ENCODE results near the gene HOXD3. TPM values are rescaled to one million over a fixed set of nuclear protein-coding genes. Genes with fewer than 3 reads are reported as not detected.

HOXD3 gene
- total and polyA plus RNA-seq, 2 experiments from 2014 or later, result not detected

GRCh38 chr2:176128982-176129796 lies 27.9 kb upstream of the HOXD3 start, which contains the start of gene HOXD8 (continued):
- TF ChIP-seq ZNF462 (CRISPR knock-in tag; IDR thresholded peaks at IDR 0.05), result no peak
- peak; percentile 56 for TF ChIP-seq CREB1 (CRISPR knock-in tag; IDR thresholded peaks at IDR 0.05; ENCODE audit: low read depth)
- peak; percentile 87 for TF ChIP-seq EZH2 (IDR thresholded peaks at IDR 0.05; ENCODE audit: low read depth, unreplicated experiment)
- TF ChIP-seq ZNF331 (CRISPR knock-in tag; IDR thresholded peaks at IDR 0.05; ENCODE audit: low read depth), result no peak
- peak; percentile 67 for TF ChIP-seq EZH2phosphoT487 (IDR thresholded peaks at IDR 0.05; ENCODE audit: unreplicated experiment)

- H3K27ac ChIP-seq (ENCODE audit: low read depth), result no peak overlapping the region
- H3K4me3 ChIP-seq, result peak overlapping the region; percentile 47; the same call in 1 of the 2 replicates
- H3K4me1 Mint-ChIP-seq, result peaks cover 23% of the 10 kb centered on the region
- H3K79me2 ChIP-seq (replicated peaks; ENCODE audit: insufficient read depth), result no peaks in the 10 kb centered on the region
- H3K4me3 Mint-ChIP-seq, result peak overlapping the region; percentile 53; the same call in 1 of the 3 replicates
- H3K36me3 Mint-ChIP-seq (ENCODE audit: low read depth), result no peaks in the 10 kb centered on the region
- H3K9me2 ChIP-seq (ENCODE audit: insufficient read depth), result no peaks in the 10 kb centered on the region
- peaks cover 7% of the 10 kb centered on the region; the same call in 2 of the 3 replicates for H3K9me3 Mint-ChIP-seq
- peak overlapping the region; percentile 75; the same call in 1 of the 2 replicates for H3K4me2 ChIP-seq
- DNase-seq (ENCODE audit: low spot score) (no peak), ATAC-seq (no peak; the same call in 2 of the 3 replicates)
- H2AFZ ChIP-seq, result no peak overlapping the region
- H3F3A ChIP-seq (replicated peaks; ENCODE audit: low read depth), result peaks cover 72% of the 10 kb centered on the region
- no peak overlapping the region for H3K27ac Mint-ChIP-seq
- H3K36me3 ChIP-seq (ENCODE audit: insufficient read depth), result no peaks in the 10 kb centered on the region
- H3K27me3 Mint-ChIP-seq (ENCODE audit: insufficient read depth, low read depth, poor library complexity), result peaks cover 96% of the 10 kb centered on the region
- H3K4me1 ChIP-seq (ENCODE audit: insufficient read depth), result peaks cover 22% of the 10 kb centered on the region
- H4K20me1 ChIP-seq (replicated peaks; ENCODE audit: insufficient read depth), result peaks cover 47% of the 10 kb centered on the region
- H3K27me3 ChIP-seq (ENCODE audit: insufficient read depth), result peaks cover 100% of the 10 kb centered on the region
- no peak for TF ChIP-seq JUNB (IDR thresholded peaks at IDR 0.05; ENCODE audit: unreplicated experiment)
- no peak for TF ChIP-seq ZNF114 (CRISPR knock-in tag; IDR thresholded peaks at IDR 0.05)
- TF ChIP-seq EZH2phosphoT487 (IDR thresholded peaks at IDR 0.05; ENCODE audit: unreplicated experiment), result no peak
- TF ChIP-seq CREB1 (CRISPR knock-in tag; IDR thresholded peaks at IDR 0.05; ENCODE audit: low read depth), result no peak
- no peak for TF ChIP-seq REST (IDR thresholded peaks at IDR 0.05; ENCODE audit: unreplicated experiment)
- TF ChIP-seq ZNF331 (CRISPR knock-in tag; IDR thresholded peaks at IDR 0.05; ENCODE audit: low read depth), result no peak
- TF ChIP-seq POLR2AphosphoS5 (IDR thresholded peaks at IDR 0.05; ENCODE audit: low read depth), result no peak
Measured at GRCh38 chr2:176129813-176130146, 27.3 kb upstream of the HOXD3 start.
